T-helper 2 cell treated with Interferon-gamma antibody and Interleukin-4, amounts not matched to agents 100 ng/mL and 5 ng/mL, for 36 hours (primary cell): ENCODE measurements around the gene SLC12A8. TPM values are rescaled to one million over a fixed set of nuclear protein-coding genes. Genes with fewer than 3 reads are reported as not detected.

Source experiments
- intact Hi-C: fragments of 100-400 bp; cut with micrococcal nuclease; formaldehyde crosslinking; loops from one replicate; pipeline ENCODE4 v1.15.1; 2023
- total RNA-seq: library from RNA; stranded (reverse); gene quantifications from 2 replicates; pipeline ENCODE4 v1.2.3, GENCODE V29; 2022

SLC12A8 gene
- total RNA-seq, 1 donor from 2014 or later = 0.32 TPM

DNA sequence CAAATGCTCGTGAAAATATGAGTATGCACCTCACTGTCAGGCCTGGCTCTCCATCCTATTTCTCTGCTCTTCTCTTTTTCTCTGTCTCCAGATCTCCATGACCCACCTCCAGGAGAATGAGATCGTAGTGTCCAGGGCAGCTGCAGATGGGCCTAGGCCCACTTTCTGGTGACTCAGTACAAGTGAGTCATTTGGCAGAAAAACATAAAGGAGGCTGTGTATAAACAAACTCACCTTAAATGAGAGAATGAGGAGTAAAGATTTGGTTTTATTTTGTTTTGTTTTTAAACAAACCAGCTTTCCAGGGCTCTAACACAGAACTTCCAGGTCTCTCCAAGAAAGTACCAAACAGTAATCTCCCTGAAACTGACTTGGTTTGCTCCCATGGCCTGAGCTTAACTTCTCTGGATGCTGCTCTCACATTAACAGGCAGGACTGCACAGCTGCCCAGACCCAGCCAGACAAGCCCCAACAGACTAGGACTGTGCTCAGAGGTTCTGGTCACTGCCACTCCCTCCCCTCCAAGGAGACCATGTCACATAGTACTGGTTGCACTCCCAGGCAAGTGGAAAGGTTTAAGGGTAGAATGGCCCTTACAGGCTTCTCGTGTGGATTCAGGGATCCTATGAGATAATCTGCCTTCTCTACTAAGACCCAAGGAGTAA, 155.2 kb downstream of the SLC12A8 start:
- intact Hi-C loops = loop anchor here (10.0 kb wide), 1 partner anchor 457 kb away; no protein-coding TSS in a partner anchor

DNA sequence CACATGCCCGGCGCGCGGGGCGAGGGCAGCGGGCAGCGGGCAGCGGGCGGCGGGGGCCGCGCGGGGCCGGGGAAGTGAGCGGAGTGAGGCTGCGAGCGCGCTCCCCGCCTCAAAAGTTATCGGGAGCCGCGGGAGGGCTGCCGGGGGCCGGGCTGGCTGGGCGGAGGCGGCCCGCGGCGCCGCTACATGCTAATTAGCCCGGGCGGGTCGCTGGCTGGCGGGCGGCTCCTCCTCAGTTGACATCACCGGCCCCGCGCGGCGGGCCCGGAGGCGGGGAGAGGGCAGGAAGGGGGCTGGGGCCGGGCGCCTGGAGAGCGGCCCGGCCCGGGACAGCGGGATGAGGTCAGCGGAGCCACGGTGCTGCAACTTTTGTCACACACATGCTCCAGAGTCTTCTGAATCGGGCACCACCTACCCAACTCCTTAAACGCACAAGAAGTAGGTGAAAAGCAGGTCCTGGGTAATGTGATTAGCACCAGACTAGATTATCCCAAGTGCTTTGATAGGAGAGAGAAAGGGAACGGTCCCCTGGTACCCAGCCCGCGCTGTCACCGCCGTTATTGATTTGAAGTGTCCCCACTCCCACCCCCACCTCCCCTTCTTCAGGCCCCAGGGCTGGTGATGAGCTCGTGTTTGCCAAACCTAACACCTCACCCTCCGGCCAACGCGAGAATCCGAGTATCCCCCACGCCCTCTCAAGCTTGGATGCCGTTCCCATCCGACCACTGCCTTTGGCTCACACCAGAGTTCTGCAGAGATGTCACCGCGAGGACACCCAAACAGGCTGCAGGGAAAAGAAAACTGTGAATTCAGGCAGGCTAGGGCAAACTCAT, 156.4 kb downstream of the SLC12A8 start, which contains the start of gene HEG1:
Gene HEG1, minus strand, starts transcription at position 85 of the 833 bp plus-strand sequence. CDS start 107 bp downstream, outside the sequence.
- intact Hi-C loops = loop anchor here (1.0 to 10.0 kb wide), 2 partner anchors 319 to 459 kb away; partner anchors contain the start of gene ZNF148

DNA sequence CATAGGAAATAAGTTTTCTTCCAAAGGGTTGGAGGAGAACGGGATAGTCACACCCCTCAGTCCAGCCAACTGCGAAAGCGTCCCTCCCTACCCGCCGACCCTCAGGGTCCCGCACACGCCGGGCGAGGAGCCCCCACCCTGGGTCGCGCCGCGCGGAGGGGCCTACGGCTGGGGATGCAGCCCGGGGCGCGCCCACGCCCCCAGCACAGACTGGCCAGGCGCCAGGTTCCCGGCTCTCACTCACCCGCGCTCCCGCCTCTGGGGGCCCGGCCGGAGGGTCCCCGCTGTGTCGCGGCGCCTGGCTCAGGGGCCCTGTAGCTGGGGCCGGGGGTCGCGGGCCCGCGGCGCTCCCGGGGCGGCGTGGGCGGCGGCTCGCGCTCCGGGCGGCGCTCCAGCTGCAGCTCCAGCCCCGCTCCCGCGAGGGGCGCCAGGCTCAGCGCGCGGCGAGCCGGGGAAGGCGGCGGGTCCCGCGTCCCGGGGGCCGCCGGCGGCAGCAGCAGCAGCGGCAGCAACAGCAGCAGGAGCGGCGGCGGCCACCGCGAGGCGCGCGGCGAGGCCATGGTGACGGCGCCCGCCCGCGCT, 157.1 kb downstream of the SLC12A8 start:
- intact Hi-C loops = loop anchor here (10.0 kb wide), 1 partner anchor 459 kb away; no protein-coding TSS in a partner anchor

DNA sequence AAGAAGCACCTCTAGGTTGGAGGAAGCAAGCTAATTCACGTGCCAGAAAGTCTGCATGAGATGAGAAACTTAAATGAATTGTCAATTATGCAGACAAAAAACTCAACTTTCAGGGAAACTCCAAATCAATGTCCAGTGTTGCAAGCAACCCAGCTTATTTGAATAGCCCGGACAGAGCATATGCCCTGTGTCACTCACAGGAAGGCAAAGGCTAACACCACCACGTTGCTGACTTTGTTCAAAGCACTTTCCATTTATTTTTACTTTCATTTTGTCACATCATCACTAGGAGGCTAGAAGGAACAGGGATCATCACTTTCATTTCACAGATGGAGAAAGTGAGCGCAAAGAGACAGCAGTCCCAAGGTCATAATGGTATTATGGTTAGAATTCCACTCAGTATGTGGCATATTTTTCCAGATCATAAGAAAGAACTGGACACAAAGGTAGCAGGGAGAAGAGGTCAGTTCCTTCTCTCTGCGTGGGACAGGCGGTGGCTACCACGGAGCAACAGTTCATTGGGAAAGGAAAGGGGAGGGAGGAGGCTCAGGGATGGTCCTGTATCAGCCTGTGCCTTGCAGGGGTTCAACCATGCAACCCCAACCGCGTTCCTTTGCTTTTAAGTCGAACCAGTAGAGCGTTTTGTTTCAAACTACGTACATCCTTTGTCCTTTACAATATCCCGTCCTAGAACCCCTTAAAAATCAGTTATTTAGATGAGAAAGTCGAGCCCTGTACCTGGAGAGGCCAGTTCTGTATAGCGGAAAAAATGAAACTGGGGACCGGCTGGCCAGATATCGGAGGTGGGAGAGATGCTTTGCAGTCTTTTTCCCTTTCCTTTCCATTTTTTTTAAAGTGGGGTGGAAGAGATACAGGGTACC, 157.9 kb downstream of the SLC12A8 start:
- intact Hi-C loops = loop anchor here (1.0 to 10.0 kb wide), 6 partner anchors 57 to 538 kb away; no protein-coding TSS in a partner anchor

DNA sequence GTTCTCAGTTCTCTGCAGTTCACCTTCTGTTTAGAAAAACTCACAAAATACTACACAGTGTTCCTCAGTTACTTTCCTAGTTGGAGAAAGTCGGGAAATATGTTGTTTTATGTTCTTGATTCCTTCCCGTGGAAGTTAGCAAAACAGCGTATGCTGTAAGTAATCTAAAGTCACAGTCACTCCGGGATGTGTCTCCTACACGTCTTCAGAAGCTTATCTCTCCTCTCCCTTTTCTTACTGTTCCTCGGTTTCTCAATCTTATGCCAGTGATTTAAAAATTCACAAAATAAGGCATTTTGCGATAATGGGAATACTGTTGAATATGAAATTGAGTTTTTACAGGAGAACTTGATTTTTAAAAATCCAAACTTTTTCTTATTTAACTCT, 158.5 kb downstream of the SLC12A8 start:
- intact Hi-C loops = loop anchor here (1.0 to 10.0 kb wide), 6 partner anchors 57 to 538 kb away; no protein-coding TSS in a partner anchor

DNA sequence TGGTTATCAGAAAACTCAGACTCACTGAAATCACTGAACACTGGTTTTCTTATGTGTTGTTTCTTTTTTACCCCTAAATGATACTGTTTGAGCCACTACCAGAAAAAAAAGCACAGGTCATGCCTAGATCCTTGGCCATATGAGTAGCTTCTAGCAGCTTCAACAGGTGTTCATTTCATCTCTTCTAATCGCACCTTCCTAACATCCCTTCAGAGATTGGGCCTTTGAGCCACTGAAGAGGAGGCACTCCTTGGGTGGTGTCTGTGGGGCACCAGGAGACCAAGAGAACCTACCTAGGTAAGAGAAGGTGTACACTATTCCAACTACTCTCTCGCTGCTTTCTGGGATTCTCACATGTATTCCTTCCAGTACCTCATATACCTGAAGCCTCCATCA, 159.2 kb downstream of the SLC12A8 start:
- intact Hi-C loops = loop anchor here (5.0 to 10.0 kb wide), 5 partner anchors 56 to 539 kb away; no protein-coding TSS in a partner anchor

DNA sequence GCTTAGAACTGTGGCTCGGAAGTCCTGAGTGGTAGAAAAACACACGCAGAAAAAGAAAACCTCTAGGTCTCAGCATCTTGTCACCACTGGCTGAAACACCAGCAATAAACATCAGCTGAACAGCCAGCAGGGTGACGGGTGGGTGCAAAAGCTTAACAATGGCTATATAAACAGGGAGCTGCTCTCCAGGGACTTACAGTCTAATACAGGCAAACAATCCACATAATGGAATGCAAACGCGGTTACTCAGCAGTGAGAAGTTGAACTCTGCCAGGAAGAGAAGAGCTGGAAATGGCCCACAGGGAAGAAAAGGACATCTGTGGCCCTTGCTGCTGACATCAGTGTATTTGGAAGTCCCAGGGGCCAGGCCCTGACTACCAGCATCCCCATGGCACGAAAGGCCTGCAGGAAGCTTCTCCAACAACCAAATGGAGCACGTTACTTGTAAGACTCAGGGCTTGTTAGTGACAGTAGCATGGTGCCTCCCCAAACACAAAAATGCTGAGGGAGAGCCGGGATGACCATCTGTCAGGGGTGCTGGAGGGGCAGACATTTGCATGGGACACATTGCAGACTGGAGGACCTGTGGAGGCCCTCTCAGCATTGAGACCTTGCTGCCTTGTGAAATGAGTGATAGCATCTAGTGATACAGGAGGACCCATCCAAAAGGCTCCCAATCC, 159.8 kb downstream of the SLC12A8 start:
- intact Hi-C loops = loop anchor here (1.0 to 10.0 kb wide), 6 partner anchors 17 to 540 kb away; no protein-coding TSS in a partner anchor

DNA sequence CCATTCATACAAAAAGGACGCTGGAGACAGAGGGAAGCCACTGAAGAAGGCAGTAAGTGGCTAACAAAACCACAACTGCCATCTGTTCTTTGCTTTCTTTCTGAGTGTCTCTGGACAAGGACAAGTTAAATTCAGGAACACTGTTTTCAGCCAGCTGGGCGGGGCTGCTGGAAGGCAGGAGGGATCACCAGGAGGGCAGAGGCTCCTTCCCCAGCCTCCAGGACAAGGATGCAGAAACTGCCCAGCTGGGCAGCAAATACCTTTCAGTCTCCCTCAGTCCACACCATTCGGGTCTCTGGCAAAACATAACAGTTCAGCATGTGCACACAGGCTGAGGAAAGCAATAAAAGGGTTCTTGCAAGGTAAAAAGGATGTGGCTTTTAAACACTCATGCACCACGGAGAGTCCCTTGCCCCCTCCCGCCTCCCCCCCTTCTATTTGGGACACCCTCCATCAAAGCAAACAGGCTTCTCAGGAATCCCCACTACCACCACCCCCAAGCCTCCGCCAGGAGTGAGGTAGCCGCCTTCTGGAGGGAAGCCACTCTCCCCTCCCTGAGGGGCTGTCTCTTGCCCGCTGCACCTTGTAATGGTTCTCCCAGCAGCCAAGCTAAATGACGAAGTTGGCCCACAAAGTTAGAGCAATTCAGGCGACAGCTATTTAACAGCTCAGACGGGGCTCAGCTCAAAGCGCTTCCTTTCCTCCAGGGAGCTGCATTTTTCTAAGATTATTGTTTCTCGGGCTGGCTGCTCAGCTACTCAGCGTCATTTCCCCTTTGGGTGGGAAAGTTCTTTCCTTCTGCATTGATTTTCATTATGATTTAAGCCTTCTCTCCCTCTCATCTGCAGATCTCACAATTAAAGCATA, 160.6 kb downstream of the SLC12A8 start:
- intact Hi-C loops = loop anchor here (1.0 to 10.0 kb wide), 6 partner anchors 17 to 540 kb away; no protein-coding TSS in a partner anchor

DNA sequence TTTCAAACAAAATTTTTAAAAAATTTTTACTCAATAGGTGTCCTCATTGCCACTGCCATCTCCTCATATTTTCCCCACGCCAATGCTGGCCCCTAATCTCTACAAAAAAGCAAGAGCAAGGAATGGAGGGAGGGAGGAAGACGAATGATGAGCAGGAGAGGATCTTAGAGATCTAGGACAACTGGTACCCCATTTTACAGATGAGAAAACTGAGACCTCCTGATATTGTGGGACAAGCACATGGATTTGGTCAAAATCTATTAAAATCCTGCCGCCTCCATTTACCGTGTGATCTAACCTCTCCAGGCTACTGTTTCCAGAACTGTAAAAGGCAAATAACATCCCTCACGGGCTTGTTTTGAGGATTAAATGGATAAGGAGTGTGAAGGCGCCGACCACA, 161.3 kb downstream of the SLC12A8 start:
- intact Hi-C loops = loop anchor here (5.0 to 10.0 kb wide), 5 partner anchors 54 to 541 kb away; no protein-coding TSS in a partner anchor

DNA sequence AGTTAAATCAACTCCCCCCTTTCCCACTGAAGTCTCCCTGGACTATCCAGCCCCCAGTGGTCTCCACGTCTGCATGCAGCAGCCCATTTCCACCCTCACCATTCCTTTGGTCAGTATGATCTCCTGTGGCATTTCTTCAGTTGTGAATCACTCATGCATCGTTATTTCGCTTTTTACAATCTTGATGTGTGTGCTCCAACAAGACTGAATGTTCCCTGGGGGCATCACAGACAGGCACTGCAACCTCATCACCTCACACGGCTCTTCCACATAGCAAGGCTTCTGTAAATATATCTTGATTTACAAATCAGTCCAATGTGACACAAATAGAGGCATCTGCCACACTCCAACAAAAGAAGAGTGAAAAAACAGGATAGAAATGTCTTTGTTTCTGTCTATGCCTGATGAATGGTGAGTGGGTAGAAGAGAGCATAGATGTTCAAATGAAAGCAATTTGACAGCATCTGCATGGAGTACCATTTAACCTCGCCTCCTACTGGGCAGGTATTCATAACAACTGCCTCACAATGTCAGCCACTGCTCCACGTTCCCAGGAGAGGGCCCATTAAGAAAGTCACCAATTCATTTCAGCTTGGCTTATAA, 162.0 kb downstream of the SLC12A8 start:
- intact Hi-C loops = loop anchor here (5.0 to 10.0 kb wide), 5 partner anchors 53 to 542 kb away; no protein-coding TSS in a partner anchor

DNA sequence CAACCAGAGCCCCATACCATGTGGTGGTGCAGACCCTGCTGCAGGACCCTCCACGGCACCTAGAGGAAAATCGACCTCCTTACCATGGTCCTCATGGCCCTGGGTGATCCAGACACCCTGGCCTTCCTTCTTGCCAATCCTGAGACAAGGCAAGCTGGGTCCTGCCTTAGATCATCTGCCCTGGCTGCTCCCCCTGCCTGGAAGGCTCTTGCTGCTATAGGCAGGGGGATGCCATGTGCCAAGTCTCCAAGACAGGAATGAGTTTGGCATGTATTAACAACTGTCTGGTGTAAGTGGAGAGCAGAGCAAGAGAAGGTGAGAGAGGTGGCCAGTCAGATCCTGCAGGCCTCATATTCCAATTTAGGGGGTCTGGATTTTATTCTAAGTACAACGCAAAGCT, 164.3 kb downstream of the SLC12A8 start:
- intact Hi-C loops = no loop called here

DNA sequence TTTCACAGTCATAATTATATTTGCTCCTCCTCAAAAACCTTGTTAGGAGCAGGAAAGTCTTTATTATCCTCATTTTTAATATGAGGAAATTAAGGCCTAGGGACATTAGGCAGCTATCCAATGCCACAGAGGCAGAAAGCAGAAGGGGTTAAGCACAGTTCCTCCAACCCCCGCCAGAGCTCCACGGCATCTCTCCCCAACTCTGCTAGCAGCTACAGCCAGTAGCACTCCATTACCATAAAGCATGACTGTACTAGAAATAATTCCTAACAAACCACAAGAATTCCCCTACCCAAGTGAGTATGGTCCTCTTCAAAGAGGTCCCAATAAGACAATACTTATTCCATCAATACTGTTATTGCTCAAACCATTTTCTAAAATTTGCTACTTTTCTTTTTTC, 166.6 kb downstream of the SLC12A8 start:
- intact Hi-C loops = no loop called here

DNA sequence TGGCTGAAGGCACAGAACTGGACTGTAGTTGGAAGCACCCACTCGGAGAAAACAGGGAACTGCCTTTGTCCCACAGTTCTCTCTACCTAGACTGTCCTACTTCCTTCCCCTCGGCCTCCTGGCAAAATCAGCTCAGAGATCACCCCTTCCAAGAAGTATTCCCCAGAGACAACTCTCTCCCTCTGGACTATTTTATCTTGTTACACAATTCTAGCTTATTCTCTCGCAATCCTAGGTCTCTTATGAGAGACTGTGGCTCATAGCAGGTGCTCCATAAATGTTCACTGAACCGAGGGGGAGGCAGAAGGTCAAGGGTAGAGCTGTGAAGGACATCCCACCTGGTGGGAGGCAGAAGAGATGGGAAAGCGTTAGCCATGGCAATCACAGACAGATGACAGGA, 167.4 kb downstream of the SLC12A8 start:
- intact Hi-C loops = no loop called here

DNA sequence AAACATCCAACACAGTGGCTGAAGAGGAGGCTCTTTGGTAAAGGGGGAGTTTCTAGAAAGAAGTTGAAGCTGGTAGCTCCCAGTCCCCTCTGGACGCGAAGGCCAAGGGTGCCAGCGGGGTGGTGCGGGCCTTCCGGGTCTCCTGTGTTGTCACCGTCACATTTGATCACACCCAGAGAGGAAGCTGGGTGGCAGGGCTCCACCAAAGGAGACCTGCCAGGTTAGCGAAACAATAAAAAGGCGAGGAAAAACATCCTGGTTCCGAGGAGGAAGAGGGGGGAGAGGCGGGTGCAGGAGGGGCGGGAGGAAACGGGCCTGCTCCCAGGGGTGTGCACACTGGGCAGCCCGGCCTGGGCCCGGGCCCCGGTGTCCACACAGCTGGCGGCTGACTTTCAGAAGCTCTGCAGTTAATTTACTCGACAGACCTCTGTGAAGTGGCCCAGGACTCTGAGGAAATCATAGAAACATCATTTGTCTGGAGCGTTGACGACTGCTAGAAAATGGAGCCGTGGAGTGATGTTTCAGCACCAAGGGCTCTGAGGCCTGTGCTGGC, 168.9 kb downstream of the SLC12A8 start:
- intact Hi-C loops = no loop called here

DNA sequence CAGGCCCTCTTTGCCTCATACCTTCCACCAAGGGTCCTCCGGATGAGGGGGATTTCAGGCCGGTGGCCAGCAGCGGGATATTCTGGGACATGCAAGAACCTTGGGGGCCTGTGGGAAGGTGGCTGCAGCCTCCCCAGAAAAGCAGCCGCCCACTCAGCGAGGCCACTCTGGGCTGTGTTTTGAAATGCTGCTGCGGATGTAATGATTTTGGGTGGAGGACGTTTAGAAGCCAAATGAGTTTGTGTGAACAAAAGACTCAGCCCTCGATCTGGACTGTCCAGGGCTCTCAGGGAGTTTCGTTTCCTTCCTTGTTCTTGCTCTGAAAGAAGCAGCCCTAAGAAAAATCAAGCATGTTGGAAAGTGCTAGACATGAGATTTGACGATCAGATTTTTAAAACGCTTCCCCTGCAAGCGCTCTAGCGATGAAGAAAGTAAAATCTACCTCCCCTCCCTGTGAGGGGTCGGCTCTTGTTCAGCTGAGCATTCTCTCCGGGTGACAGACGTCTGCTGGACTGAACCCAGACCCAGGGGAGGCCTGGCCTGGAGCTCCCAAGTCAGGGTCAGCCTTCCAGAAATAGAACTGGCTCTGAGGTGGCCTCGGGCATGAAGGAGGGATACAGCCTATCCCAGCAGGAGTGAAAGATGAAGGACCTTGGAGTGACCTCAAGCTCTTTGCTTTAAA, 169.7 kb downstream of the SLC12A8 start:
- intact Hi-C loops = no loop called here

DNA sequence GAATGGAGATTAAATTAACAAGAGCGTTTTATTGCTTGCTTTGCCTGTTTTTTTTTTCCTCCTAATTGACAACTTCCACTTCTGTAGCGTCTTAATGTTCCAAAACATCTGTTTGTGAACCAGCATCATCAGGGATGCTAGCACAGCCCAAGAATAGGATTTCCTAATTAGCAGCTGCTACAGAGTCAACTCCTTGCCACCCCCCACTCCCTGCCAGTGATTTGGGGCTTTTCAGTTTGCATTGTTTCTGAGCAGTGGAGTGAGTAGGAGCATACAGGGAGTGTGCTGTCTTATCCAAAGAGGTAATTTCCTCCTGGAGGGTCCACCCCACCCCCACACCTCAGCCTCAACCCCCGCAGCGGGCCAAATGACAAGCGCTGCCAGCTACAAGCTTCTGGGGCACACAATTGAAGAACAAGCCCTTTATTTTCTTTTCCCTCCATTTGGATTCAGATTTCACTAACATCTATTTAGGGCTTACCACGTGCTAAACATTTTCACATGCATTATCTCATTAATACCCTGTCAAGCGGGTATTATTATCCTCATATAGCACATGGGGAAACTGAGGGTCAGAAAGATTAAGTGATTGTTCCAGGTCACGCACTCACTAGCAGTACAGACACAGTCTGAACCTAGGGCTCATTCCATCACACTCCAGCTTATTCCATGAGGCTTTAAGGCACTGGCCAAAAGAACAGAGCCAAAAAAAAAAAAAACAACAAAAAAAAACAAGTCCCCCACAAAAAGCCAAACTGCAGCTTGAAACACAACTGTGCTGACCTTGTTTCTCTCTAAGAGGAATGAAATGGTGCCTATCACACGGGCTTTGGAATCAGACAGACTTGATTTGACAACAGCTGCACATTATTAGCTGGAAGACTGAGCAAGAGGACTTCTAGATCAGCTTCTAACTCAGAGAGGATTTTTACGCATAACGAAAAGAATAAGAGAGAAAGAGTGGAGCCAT, 173.1 kb downstream of the SLC12A8 start:
- intact Hi-C loops = no loop called here
